WERI-Rb-1 (cell line): ENCODE measurements around the gene TNRC6A.

Experiments used
- DNase-seq: peaks from one replicate; pipeline ENCODE4 v3.0.0-alpha.2; 2020
- H3K27ac ChIP-seq: fragments of 250-450 bp; sonication (Bioruptor Pico); 2 replicates; pipeline ENCODE4 v1.5.1; 2020; ENCODE audit warnings: mild to moderate bottlenecking, moderate library complexity
- H3K27me3 ChIP-seq: fragments of 250-450 bp; sonication (Bioruptor Pico); 2 replicates; pipeline ENCODE4 v1.5.1; 2021; ENCODE audit warnings: mild to moderate bottlenecking, low read depth, moderate library complexity; ENCODE audit not compliant: insufficient read depth, severe bottlenecking
- H3K36me3 ChIP-seq: fragments of 250-450 bp; sonication (Bioruptor Pico); 2 replicates; pipeline ENCODE4 v1.5.1; 2020; ENCODE audit warnings: mild to moderate bottlenecking, moderate library complexity
- H3K4me3 ChIP-seq: 2 replicates; pipeline ENCODE4 v1.5.1; 2011; ENCODE audit warnings: low read depth, mild to moderate bottlenecking, control low read depth, low read length
- H3K9me3 ChIP-seq: fragments of 250-450 bp; sonication (Bioruptor Pico); 2 replicates; pipeline ENCODE4 v1.5.1; 2021; ENCODE audit warnings: mild to moderate bottlenecking, moderate library complexity; ENCODE audit not compliant: severe bottlenecking
- CTCF ChIP-seq: IDR thresholded peaks from 2 replicates; pipeline ENCODE4 v1.5.1; 2011; ENCODE audit warnings: low read depth, mild to moderate bottlenecking, control low read depth, inconsistent platforms, low read length

The TNRC6A gene

GRCh38 chr16:24822974-24823373 lies 93.5 kb downstream of the TNRC6A start:
- TF ChIP-seq CTCF: no peak
- Histone ChIP-seq H3K36me3 (peaks cover 81% of the 10 kb centered on the region), H3K4me3 (no peak overlapping the region), H3K27me3 (no peaks in the 10 kb centered on the region), H3K27ac (no peak overlapping the region), H3K9me3 (no peaks in the 10 kb centered on the region)
- no peak for DNase-seq

DNA sequence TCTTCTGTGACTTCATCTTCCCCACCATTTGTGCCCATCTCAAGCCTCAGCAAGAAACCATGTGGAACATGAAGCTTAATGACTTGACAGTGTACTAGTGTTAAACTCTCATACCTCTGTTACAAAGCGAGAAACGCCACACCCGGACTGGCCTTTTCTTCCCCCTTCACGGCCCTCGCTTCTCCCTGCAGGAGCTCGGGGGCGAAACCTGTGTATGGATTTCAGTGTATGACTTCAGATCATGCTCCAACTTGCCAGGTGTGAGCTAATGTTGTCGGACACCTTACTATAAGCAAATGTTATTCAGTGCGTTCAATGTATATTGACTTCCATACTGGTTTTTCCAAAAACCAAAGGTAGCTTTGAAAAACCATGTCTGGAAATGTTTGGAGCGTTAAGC lies 96.2 kb downstream of the TNRC6A start:
- Histone ChIP-seq H3K4me3 (no peak overlapping the region), H3K27me3 (no peaks in the 10 kb centered on the region), H3K27ac (no peak overlapping the region), H3K9me3 (no peaks in the 10 kb centered on the region), H3K36me3 (peaks cover 56% of the 10 kb centered on the region)
- TF ChIP-seq CTCF: no peak
- no peak for DNase-seq

GRCh38 chr16:24826096-24826690 lies 96.7 kb downstream of the TNRC6A start:
- no peak for DNase-seq
- no peak overlapping the region for H3K27ac ChIP-seq
- no peaks in the 10 kb centered on the region for H3K27me3 ChIP-seq
- no peak for TF ChIP-seq CTCF
- H3K36me3 ChIP-seq: peaks cover 51% of the 10 kb centered on the region
- no peak overlapping the region for H3K4me3 ChIP-seq
- H3K9me3 ChIP-seq: no peaks in the 10 kb centered on the region

DNA sequence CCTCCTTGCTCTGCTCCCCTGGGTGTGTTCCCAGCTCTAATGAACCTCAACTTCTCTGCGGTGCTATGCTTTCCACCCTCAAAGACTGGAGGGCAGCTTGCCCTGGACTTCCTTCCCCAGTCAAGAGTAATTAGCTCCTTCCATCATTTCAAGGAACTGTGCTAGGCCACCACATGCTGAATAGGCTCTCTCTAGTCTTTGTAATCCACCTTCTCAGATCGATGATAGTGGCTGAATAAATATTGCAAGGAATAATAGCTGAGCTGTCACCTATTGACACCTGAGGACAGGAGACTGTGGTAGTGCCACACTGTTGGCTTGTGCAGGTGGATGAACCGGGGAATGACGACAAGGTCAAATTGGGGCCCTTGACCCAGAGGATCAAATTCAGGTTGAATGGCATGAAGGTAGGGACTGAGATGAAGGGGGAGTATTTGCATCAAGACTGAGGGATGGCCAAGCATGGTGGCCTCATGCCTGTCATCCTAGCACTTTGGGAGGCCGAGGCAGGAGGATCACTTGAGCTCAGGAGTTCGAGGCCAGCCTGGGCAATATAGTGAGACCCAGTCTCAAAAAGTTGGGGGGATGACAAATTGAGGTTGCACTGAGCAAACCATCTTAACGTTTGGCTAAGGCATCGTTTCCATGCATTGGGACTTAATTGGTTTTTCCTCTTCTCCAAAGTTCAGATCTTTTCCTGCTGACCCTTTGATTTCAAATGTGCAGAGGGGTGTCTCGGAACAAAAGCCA lies 97.5 kb downstream of the TNRC6A start:
- Histone ChIP-seq H3K9me3 (no peaks in the 10 kb centered on the region), H3K27me3 (no peaks in the 10 kb centered on the region), H3K4me3 (no peak overlapping the region), H3K27ac (no peak overlapping the region), H3K36me3 (peaks cover 43% of the 10 kb centered on the region)
- DNase-seq: no peak
- no peak for TF ChIP-seq CTCF

DNA sequence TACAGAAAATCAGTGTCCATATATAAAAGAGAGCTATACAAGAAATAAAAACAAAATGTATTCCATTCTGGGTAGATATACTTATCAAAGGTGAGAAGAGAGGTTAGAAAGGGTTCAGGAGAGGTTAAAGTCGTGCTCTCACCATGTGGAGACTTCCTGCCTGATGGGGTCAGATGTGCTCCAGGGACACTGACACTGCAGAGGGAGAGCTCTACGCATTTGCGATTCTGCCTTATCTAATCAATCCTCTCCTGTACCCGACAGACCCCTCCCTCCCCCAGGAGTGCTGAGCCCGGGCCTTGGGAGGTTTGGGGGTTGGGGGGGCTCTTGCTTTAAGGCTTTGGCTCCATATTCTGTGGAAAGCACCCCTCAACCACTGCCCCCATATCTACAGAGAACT lies 99.7 kb downstream of the TNRC6A start:
- no peak overlapping the region for H3K27ac ChIP-seq
- H3K36me3 ChIP-seq: peaks cover 28% of the 10 kb centered on the region
- H3K27me3 ChIP-seq: no peaks in the 10 kb centered on the region
- no peak for DNase-seq
- no peak overlapping the region for H3K4me3 ChIP-seq
- TF ChIP-seq CTCF: no peak
- H3K9me3 ChIP-seq: no peaks in the 10 kb centered on the region
